ENCODE results near the gene LAIR1. TPM values are rescaled to one million over a fixed set of nuclear protein-coding genes. Genes with fewer than 3 reads are reported as not detected.

Gene LAIR1
- polyA plus RNA-seq, 1 of the 3 experiments (the other 2 are of a cell fraction) = not detected

- TF ChIP-seq CHD2 (IDR thresholded peaks at IDR 0.05; ENCODE audit: low read length, partially characterized antibody) (no peak), NFIC (IDR thresholded peaks at IDR 0.05; ENCODE audit: borderline replicate concordance) (no peak), FOSL2 (IDR thresholded peaks at IDR 0.05; ENCODE audit: borderline replicate concordance, low read depth) (no peak), FOXM1 (IDR thresholded peaks at IDR 0.05; ENCODE audit: low read depth) (no peak), FOXJ3 (CRISPR knock-in tag; IDR thresholded peaks at IDR 0.05) (no peak), SMC3 (IDR thresholded peaks at IDR 0.05; ENCODE audit: low read depth, low read length) (no peak), ELF1 (IDR thresholded peaks at IDR 0.05) (no peak), EZH2phosphoT487 (IDR thresholded peaks at IDR 0.05; ENCODE audit: borderline replicate concordance, low read depth) (no peak), RFX5 (IDR thresholded peaks at IDR 0.05; ENCODE audit: low read length) (no peak), USF1 (IDR thresholded peaks at IDR 0.05; ENCODE audit: borderline replicate concordance, low read depth) (no peak), POLR2AphosphoS5 (IDR thresholded peaks at IDR 0.05; ENCODE audit: low read depth, low read length) (no peak), TAF1 (IDR thresholded peaks at IDR 0.05; ENCODE audit: borderline replicate concordance, low read depth, low read length) (no peak), EP300 (IDR thresholded peaks at IDR 0.05; ENCODE audit: borderline replicate concordance in 1 of 2, low read depth in 1 of 2, low read length in 1 of 2) (no peak), TEAD4 (IDR thresholded peaks at IDR 0.05; ENCODE audit: borderline replicate concordance, insufficient read depth) (no peak), GABPA (IDR thresholded peaks at IDR 0.05; ENCODE audit: low read depth) (no peak), SIN3A (IDR thresholded peaks at IDR 0.05; ENCODE audit: borderline replicate concordance, low read depth, low read length) (no peak)
- TF ChIP-seq, protein P1, sequence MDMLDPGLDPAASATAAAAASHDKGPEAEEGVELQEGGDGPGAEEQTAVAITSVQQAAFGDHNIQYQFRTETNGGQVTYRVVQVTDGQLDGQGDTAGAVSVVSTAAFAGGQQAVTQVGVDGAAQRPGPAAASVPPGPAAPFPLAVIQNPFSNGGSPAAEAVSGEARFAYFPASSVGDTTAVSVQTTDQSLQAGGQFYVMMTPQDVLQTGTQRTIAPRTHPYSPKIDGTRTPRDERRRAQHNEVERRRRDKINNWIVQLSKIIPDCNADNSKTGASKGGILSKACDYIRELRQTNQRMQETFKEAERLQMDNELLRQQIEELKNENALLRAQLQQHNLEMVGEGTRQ (IDR thresholded peaks at IDR 0.05; ENCODE audit: borderline replicate concordance, low read depth, low read length) = no peak
- TF ChIP-seq, protein P2, sequence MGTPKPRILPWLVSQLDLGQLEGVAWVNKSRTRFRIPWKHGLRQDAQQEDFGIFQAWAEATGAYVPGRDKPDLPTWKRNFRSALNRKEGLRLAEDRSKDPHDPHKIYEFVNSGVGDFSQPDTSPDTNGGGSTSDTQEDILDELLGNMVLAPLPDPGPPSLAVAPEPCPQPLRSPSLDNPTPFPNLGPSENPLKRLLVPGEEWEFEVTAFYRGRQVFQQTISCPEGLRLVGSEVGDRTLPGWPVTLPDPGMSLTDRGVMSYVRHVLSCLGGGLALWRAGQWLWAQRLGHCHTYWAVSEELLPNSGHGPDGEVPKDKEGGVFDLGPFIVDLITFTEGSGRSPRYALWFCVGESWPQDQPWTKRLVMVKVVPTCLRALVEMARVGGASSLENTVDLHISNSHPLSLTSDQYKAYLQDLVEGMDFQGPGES (IDR thresholded peaks at IDR 0.05; ENCODE audit: low read depth, low read length) = no peak
- TF ChIP-seq, protein P3, sequence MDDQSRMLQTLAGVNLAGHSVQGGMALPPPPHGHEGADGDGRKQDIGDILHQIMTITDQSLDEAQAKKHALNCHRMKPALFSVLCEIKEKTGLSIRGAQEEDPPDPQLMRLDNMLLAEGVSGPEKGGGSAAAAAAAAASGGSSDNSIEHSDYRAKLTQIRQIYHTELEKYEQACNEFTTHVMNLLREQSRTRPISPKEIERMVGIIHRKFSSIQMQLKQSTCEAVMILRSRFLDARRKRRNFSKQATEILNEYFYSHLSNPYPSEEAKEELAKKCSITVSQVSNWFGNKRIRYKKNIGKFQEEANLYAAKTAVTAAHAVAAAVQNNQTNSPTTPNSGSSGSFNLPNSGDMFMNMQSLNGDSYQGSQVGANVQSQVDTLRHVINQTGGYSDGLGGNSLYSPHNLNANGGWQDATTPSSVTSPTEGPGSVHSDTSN (IDR thresholded peaks at IDR 0.05) = no peak
- ChIA-PET POLR2A (no interaction called here), CTCF (no interaction called here)
- Histone ChIP-seq H4K20me1 (ENCODE audit: insufficient read depth) (no peaks in the 10 kb centered on the region), H3F3A (replicated peaks; ENCODE audit: insufficient read depth) (no peaks in the 10 kb centered on the region), H3K9me2 (no peaks in the 10 kb centered on the region), H2AFZ (ENCODE audit: low read depth) (no peak overlapping the region), H3K27ac (ENCODE audit: low read depth in 2 of 2, low read length in 1 of 2) (no peak overlapping the region), H3K9me3 (no peaks in the 10 kb centered on the region), H3K4me3 (ENCODE audit: low read depth in 2 of 2, low read length in 1 of 2) (no peak overlapping the region), H3K4me1 (ENCODE audit: control insufficient read depth in 1 of 2, insufficient read depth in 2 of 2, low read depth in 1 of 2, low read length in 1 of 2) (no peaks in the 10 kb centered on the region), H3K27me3 (ENCODE audit: insufficient read depth) (peaks cover 42% of the 10 kb centered on the region), H3K9ac (no peak overlapping the region), H3K4me2 (no peak overlapping the region), H3K79me2 (ENCODE audit: insufficient read depth) (no peaks in the 10 kb centered on the region), H3K36me3 (replicated peaks in 1 of 2; ENCODE audit: control insufficient read depth in 1 of 2, insufficient read depth in 2 of 2, low read length in 1 of 2) (no peaks in the 10 kb centered on the region)
- 25% methylated on average over 13 of the region's 16 CpGs for WGBS (ENCODE audit: low lambda C conversion rate)
- DNase-seq = no peak
These were observed 7.3 kb downstream of the LAIR1 start for GRCh38 chr19:54357381-54357780.
